Mesothelial cell of epicardium (in vitro differentiated cells): Measurements from ENCODE around the gene SH3RF2. TPM values are rescaled to one million over a fixed set of nuclear protein-coding genes. Genes with fewer than 3 reads are reported as not detected.

ENCODE experiments used
- DNase-seq, 2 experiments: peaks; one replicate each; pipeline ENCODE4 v3.0.0; 2021; ENCODE audit warnings: low spot score in 2 of 2; ENCODE audit not compliant: unreplicated experiment in 2 of 2
- H3K27ac Mint-ChIP-seq: 2 replicates; pipeline ENCODE4 v1.8.0; 2021; ENCODE audit warnings: mixed read lengths
- H3K27me3 Mint-ChIP-seq: 2 replicates; pipeline ENCODE4 v1.8.0; 2021; ENCODE audit warnings: low read depth, mixed read lengths
- H3K36me3 Mint-ChIP-seq: 2 replicates; pipeline ENCODE4 v1.8.0; 2021; ENCODE audit warnings: mixed read lengths
- H3K4me1 Mint-ChIP-seq: 2 replicates; pipeline ENCODE4 v1.8.0; 2021; ENCODE audit warnings: mixed read lengths
- H3K4me3 Mint-ChIP-seq: 2 replicates; pipeline ENCODE4 v1.8.0; 2021; ENCODE audit warnings: mild to moderate bottlenecking, moderate library complexity, mixed read lengths
- H3K9me3 Mint-ChIP-seq: 2 replicates; pipeline ENCODE4 v1.8.0; 2021; ENCODE audit warnings: mixed read lengths
- total RNA-seq: library from RNA; stranded (reverse); gene quantifications from 3 replicates; pipeline ENCODE4 v1.2.1, GENCODE V29; 2021
- TF ChIP-seq, protein P1 (sequence below): fragments of 200-600 bp; sonication (generic); IDR thresholded peaks from one replicate; pipeline ENCODE4 v1.5.0; 2021; ENCODE audit warnings: antibody characterized with exemption; ENCODE audit not compliant: unreplicated experiment

The SH3RF2 gene
- total RNA-seq, 1 donor from 2014 or later: 3.2 TPM

DNA sequence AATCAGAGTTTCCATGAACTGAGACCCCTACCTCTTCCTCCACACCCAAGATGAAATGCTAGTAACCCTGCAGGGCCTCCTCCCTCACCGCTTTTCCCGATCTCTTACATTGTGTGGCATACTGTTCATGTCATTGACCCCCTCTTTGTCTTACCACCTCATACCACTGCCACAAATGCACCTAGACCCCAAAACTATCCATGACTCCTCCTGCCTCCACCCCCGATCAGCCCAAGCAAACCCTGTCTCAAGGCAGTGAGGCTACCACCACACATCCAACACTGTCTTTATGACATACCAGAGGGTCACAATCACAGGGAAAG lies 113.3 kb downstream of the SH3RF2 start:
- Mint-ChIP-seq H3K9me3 (peaks cover 6% of the 10 kb centered on the region), H3K36me3 (no peaks in the 10 kb centered on the region), H3K27ac (no peak overlapping the region), H3K27me3 (peaks cover 2% of the 10 kb centered on the region), H3K4me1 (peaks cover 2% of the 10 kb centered on the region), H3K4me3 (no peak overlapping the region)
- TF ChIP-seq, protein P1, sequence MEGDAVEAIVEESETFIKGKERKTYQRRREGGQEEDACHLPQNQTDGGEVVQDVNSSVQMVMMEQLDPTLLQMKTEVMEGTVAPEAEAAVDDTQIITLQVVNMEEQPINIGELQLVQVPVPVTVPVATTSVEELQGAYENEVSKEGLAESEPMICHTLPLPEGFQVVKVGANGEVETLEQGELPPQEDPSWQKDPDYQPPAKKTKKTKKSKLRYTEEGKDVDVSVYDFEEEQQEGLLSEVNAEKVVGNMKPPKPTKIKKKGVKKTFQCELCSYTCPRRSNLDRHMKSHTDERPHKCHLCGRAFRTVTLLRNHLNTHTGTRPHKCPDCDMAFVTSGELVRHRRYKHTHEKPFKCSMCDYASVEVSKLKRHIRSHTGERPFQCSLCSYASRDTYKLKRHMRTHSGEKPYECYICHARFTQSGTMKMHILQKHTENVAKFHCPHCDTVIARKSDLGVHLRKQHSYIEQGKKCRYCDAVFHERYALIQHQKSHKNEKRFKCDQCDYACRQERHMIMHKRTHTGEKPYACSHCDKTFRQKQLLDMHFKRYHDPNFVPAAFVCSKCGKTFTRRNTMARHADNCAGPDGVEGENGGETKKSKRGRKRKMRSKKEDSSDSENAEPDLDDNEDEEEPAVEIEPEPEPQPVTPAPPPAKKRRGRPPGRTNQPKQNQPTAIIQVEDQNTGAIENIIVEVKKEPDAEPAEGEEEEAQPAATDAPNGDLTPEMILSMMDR: peak; percentile 37
- DNase-seq: no peak

DNA sequence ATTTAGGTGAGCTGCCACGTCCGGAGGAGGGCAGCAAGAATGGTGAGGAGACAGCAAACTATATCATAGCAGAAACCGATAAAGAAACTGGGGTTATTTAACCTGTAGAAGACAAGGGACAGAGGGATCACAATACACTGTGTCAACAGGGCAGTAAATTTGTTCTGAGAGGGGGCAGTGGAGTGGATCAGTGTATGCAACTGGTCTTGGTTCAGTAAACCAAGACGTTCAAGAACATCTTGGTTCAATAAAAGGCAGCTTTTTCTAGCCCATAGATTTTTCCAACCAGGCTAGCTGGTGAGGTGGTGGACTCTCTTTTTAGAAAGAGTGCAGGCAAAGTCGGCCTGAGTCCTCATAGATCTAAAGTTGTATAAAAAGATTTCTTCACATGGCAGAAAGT lies 113.7 kb downstream of the SH3RF2 start:
- Mint-ChIP-seq H3K4me1 (peaks cover 2% of the 10 kb centered on the region), H3K9me3 (peaks cover 6% of the 10 kb centered on the region), H3K27me3 (peaks cover 2% of the 10 kb centered on the region), H3K27ac (no peak overlapping the region), H3K36me3 (no peaks in the 10 kb centered on the region), H3K4me3 (no peak overlapping the region)
- no peak for DNase-seq
- TF ChIP-seq, protein P1: no peak

DNA sequence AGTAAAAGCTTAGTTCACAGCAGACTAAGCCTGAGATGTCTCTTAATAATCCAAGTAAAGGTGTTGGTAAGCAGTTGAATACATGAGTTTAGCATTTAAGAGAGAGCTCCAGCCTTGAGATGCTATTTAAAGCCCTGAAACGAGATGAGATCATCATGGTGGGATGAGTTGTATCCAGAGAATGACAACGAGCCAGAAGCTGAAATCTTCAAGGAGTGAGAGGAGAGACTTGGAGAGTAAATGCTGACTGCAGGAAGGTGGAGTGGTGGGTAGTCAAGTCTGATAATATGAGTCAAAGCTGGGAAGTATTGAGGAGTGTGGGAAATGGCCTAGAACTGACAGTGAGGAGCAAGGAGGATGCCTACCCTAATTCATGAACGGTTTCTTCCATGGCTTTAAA lies 115.3 kb downstream of the SH3RF2 start:
- TF ChIP-seq, protein P1: no peak
- Mint-ChIP-seq H3K36me3 (no peaks in the 10 kb centered on the region), H3K4me3 (no peak overlapping the region), H3K27me3 (peaks cover 2% of the 10 kb centered on the region), H3K27ac (no peak overlapping the region), H3K9me3 (no peaks in the 10 kb centered on the region), H3K4me1 (peaks cover 2% of the 10 kb centered on the region)
- DNase-seq: no peak

DNA sequence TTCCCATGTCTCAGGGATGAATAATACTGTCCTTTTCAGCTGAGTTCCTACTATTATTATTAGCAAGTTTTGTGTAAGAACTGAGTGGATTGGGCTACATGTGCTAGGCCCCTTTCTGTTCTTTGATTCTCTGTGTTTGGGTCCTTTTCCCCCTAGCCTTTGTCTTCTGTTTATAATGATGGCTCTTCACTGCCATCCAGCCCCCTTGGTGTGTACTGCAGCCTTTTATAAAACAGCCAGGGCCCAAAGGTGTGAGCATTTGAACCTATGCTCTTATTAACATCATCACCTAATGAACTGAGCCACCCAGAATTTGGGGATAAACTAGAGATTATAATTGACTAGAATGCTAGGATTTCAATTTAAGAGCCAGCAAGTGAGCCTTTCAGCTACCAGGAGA lies 116.4 kb downstream of the SH3RF2 start:
- no peak overlapping the region for H3K4me3 Mint-ChIP-seq
- DNase-seq: no peak
- H3K27me3 Mint-ChIP-seq: peaks cover 5% of the 10 kb centered on the region
- no peaks in the 10 kb centered on the region for H3K36me3 Mint-ChIP-seq
- H3K9me3 Mint-ChIP-seq: no peaks in the 10 kb centered on the region
- H3K4me1 Mint-ChIP-seq: peaks cover 2% of the 10 kb centered on the region
- TF ChIP-seq, protein P1: no peak
- no peak overlapping the region for H3K27ac Mint-ChIP-seq

DNA sequence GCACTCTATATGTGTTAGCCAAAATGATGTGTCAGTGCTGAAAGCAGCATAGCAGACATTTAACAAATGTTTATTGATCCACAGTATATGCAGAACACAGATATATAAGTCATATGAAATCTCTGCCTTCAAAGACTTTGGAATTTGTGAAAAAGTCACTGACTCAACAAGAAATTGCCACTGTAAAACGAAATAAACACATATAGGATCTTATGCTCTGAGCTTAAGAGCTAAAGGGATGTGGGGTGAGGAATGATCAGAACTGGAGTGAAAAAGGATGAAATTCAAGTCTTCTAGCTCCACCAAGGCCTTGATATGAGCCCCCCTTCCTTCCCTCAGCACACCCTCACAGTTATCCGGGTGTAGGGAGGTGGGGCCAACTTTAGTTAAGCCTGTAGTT lies 119.1 kb downstream of the SH3RF2 start:
- no peak overlapping the region for H3K27ac Mint-ChIP-seq
- DNase-seq: no peak
- no peak overlapping the region for H3K4me3 Mint-ChIP-seq
- peaks cover 5% of the 10 kb centered on the region for H3K27me3 Mint-ChIP-seq
- no peaks in the 10 kb centered on the region for H3K36me3 Mint-ChIP-seq
- TF ChIP-seq, protein P1: no peak
- H3K4me1 Mint-ChIP-seq: no peaks in the 10 kb centered on the region
- H3K9me3 Mint-ChIP-seq: no peaks in the 10 kb centered on the region
